ENCODE results near the gene ZCCHC7. TPM values are rescaled to one million over a fixed set of nuclear protein-coding genes. Genes with fewer than 3 reads are reported as not detected.

ZCCHC7 gene
- total and polyA plus RNA-seq, 4 donors: 3.3 to 9.7 (median 7.6) TPM

- H3K9me3 ChIP-seq (ENCODE audit: control insufficient read depth in 4 of 4, low read length in 3 of 4): no peaks in the 10 kb centered on the region
- no peaks in the 10 kb centered on the region for H3K27me3 ChIP-seq (ENCODE audit: control insufficient read depth in 4 of 4, insufficient read depth in 4 of 4, low read length in 3 of 4)
- H3K4me3 ChIP-seq (ENCODE audit: low read depth in 1 of 3, low read length in 3 of 3): no peak overlapping the region
- TF ChIP-seq FOXA1 (IDR thresholded peaks at IDR 0.05) (no peak), NR2F2 (IDR thresholded peaks at IDR 0.05) (no peak), JUND (IDR thresholded peaks at IDR 0.05) (no peak), GABPA (IDR thresholded peaks at IDR 0.05 in 1 of 2, conservative IDR thresholded peaks at IDR 0.05 in 1 of 2) (no peak), TAF1 (conservative IDR thresholded peaks at IDR 0.05) (no peak), RXRA (IDR thresholded peaks at IDR 0.05) (no peak), SP1 (IDR thresholded peaks at IDR 0.05) (no peak), CTCF (IDR thresholded peaks at IDR 0.05; ENCODE audit: low read depth, low read length, missing input control) (no peak), EGR1 (IDR thresholded peaks at IDR 0.05; ENCODE audit: low read depth in 2 of 2) (no peak), HNF4G (IDR thresholded peaks at IDR 0.05) (no peak), HNF4A (conservative IDR thresholded peaks at IDR 0.05) (no peak), FOXA2 (IDR thresholded peaks at IDR 0.05) (no peak), ATF3 (IDR thresholded peaks at IDR 0.05) (no peak), ZBTB33 (IDR thresholded peaks at IDR 0.05) (no peak), RAD21 (IDR thresholded peaks at IDR 0.05) (no peak), REST (IDR thresholded peaks at IDR 0.05) (no peak)
- H3K27ac ChIP-seq (ENCODE audit: low read depth in 1 of 2, low read length in 2 of 2): no peak overlapping the region
- no peak overlapping the region for H3K9ac ChIP-seq (ENCODE audit: low read depth in 1 of 2, low read length in 2 of 2)
- no peak for DNase-seq (ENCODE audit: low spot score)
- peaks cover 0 to 2% (median 0%) of the 10 kb centered on the region in 4 donors for H3K36me3 ChIP-seq (ENCODE audit: control insufficient read depth in 4 of 4, insufficient read depth in 3 of 4, low read depth in 1 of 4, low read length in 3 of 4)
- peaks cover 0 to 1% (median 0%) of the 10 kb centered on the region in 4 donors for H3K4me1 ChIP-seq (ENCODE audit: control insufficient read depth in 4 of 4, insufficient read depth in 4 of 4, low read length in 3 of 4)
- 97% methylated on average over 4 of the region's 4 CpGs for WGBS
Measured at GRCh38 chr9:37157726-37158377, 37.5 kb downstream of the ZCCHC7 start.

- WGBS: 97% methylated on average over 4 of the region's 4 CpGs
- no peak for TF ChIP-seq MAX (IDR thresholded peaks at IDR 0.05)
- no peak for TF ChIP-seq ZBTB33 (IDR thresholded peaks at IDR 0.05)
- no peak for TF ChIP-seq FOXA2 (IDR thresholded peaks at IDR 0.05)
- no peak for TF ChIP-seq REST (IDR thresholded peaks at IDR 0.05)
- no peak for TF ChIP-seq EGR1 (IDR thresholded peaks at IDR 0.05; ENCODE audit: low read depth in 2 of 2)
- no peak for TF ChIP-seq ATF3 (IDR thresholded peaks at IDR 0.05)
- TF ChIP-seq TAF1 (conservative IDR thresholded peaks at IDR 0.05): no peak
- TF ChIP-seq HNF4A (conservative IDR thresholded peaks at IDR 0.05): no peak
- no peak for TF ChIP-seq GABPA (IDR thresholded peaks at IDR 0.05 in 1 of 2, conservative IDR thresholded peaks at IDR 0.05 in 1 of 2)
Measured at GRCh38 chr9:37163299-37163698, 42.9 kb downstream of the ZCCHC7 start.

More at GRCh38 chr9:37163299-37163698, 42.9 kb downstream of the ZCCHC7 start:
- H3K36me3 ChIP-seq (ENCODE audit: control insufficient read depth in 4 of 4, insufficient read depth in 3 of 4, low read depth in 1 of 4, low read length in 3 of 4): peaks cover 0 to 2% (median 0%) of the 10 kb centered on the region in 4 donors
- no peak overlapping the region for H3K9ac ChIP-seq (ENCODE audit: low read depth in 1 of 2, low read length in 2 of 2)
- H3K27ac ChIP-seq (ENCODE audit: low read depth in 1 of 2, low read length in 2 of 2): no peak overlapping the region
- no peak overlapping the region for H3K4me3 ChIP-seq (ENCODE audit: low read depth in 1 of 3, low read length in 3 of 3)
- no peak for DNase-seq (ENCODE audit: low spot score)
- no peaks in the 10 kb centered on the region for H3K9me3 ChIP-seq (ENCODE audit: control insufficient read depth in 4 of 4, low read length in 3 of 4)
- no peaks in the 10 kb centered on the region for H3K27me3 ChIP-seq (ENCODE audit: control insufficient read depth in 4 of 4, insufficient read depth in 4 of 4, low read length in 3 of 4)
- no peaks in the 10 kb centered on the region for H3K4me1 ChIP-seq (ENCODE audit: control insufficient read depth in 4 of 4, insufficient read depth in 4 of 4, low read length in 3 of 4)
